Astrocyte (in vitro differentiated cells and primary cell): ENCODE results near the gene F2. TPM values are rescaled to one million over a fixed set of nuclear protein-coding genes. Genes with fewer than 3 reads are reported as not detected.
A peak's percentile ranks its signal among the peaks of the same experiment; 100 is the strongest.

Source experiments
- DNase-seq: peaks from one replicate; pipeline ENCODE4 v3.0.0-alpha.2; 2010; ENCODE audit warnings: low read depth
- FAIRE-seq: peaks from 2 replicates; lab custom pipeline; 2011; peaks lifted over from hg19 to GRCh38; lab: Jason Lieb, UNC
- H2AFZ ChIP-seq: 2 replicates; pipeline ENCODE4 v1.6.0; 2012; ENCODE audit warnings: low read depth, low read length, inconsistent platforms
- H3K27ac ChIP-seq: 2 replicates; pipeline ENCODE4 v1.5.1; 2011; ENCODE audit warnings: low read depth, low read length, inconsistent platforms
- H3K27me3 ChIP-seq: 2 replicates; pipeline ENCODE4 v1.6.0; 2011; ENCODE audit warnings: low read length, inconsistent platforms; ENCODE audit not compliant: insufficient read depth
- H3K36me3 ChIP-seq: 2 replicates; pipeline ENCODE4 v1.5.1; 2011; ENCODE audit warnings: low read length, inconsistent platforms; ENCODE audit not compliant: insufficient read depth
- H3K4me1 ChIP-seq: 2 replicates; pipeline ENCODE4 v1.5.1; 2011; ENCODE audit warnings: low read length, inconsistent platforms; ENCODE audit not compliant: insufficient read depth
- H3K4me2 ChIP-seq: 2 replicates; pipeline ENCODE4 v1.6.0; 2012; ENCODE audit warnings: low read length, inconsistent platforms
- H3K4me3 ChIP-seq: 2 replicates; pipeline ENCODE4 v1.5.1; 2011; ENCODE audit warnings: low read depth, mild to moderate bottlenecking, low read length, inconsistent platforms; ENCODE audit not compliant: insufficient read depth
- H3K79me2 ChIP-seq: 2 replicates; pipeline ENCODE4 v1.6.0; 2012; ENCODE audit warnings: mild to moderate bottlenecking, low read length, inconsistent platforms; ENCODE audit not compliant: insufficient read depth
- H3K9ac ChIP-seq: 2 replicates; pipeline ENCODE4 v1.6.0; 2012; ENCODE audit warnings: mild to moderate bottlenecking, low read length, inconsistent platforms
- H3K9me3 ChIP-seq: 2 replicates; pipeline ENCODE4 v1.5.1; 2012; ENCODE audit warnings: low read depth, mild to moderate bottlenecking, low read length, inconsistent platforms; ENCODE audit not compliant: insufficient read depth
- H4K20me1 ChIP-seq: 2 replicates; pipeline ENCODE4 v1.6.0; 2012; ENCODE audit warnings: low read length, inconsistent platforms; ENCODE audit not compliant: insufficient read depth
- H3K27ac Mint-ChIP-seq: one replicate; pipeline ENCODE4 v1.8.0; 2021; ENCODE audit warnings: mild to moderate bottlenecking, mixed read lengths; ENCODE audit not compliant: unreplicated experiment
- H3K27me3 Mint-ChIP-seq: one replicate; pipeline ENCODE4 v1.8.0; 2021; ENCODE audit warnings: low read depth, mixed read lengths; ENCODE audit not compliant: unreplicated experiment
- H3K36me3 Mint-ChIP-seq: one replicate; pipeline ENCODE4 v1.8.0; 2021; ENCODE audit warnings: low read depth, mixed read lengths; ENCODE audit not compliant: unreplicated experiment
- H3K4me1 Mint-ChIP-seq: one replicate; pipeline ENCODE4 v1.8.0; 2021; ENCODE audit warnings: low read depth, mixed read lengths; ENCODE audit not compliant: unreplicated experiment
- H3K4me3 Mint-ChIP-seq: one replicate; pipeline ENCODE4 v1.8.0; 2021; ENCODE audit warnings: mild to moderate bottlenecking, moderate library complexity, mixed read lengths; ENCODE audit not compliant: unreplicated experiment
- H3K9me3 Mint-ChIP-seq: one replicate; pipeline ENCODE4 v1.8.0; 2021; ENCODE audit warnings: mild to moderate bottlenecking, mixed read lengths; ENCODE audit not compliant: unreplicated experiment
- CTCF ChIP-seq: IDR thresholded peaks from 2 replicates; pipeline ENCODE4 v1.5.1; 2011; ENCODE audit warnings: low read depth, mild to moderate bottlenecking, inconsistent platforms, low read length, moderate library complexity; ENCODE audit not compliant: insufficient read depth
- EZH2 ChIP-seq: IDR thresholded peaks from 2 replicates; pipeline ENCODE4 v1.6.1; 2012; ENCODE audit warnings: mild to moderate bottlenecking, low read length, inconsistent platforms; ENCODE audit not compliant: insufficient read depth
- total RNA-seq: library from RNA; stranded (reverse); gene quantifications from 2 replicates; pipeline ENCODE4 v1.2.1, GENCODE V29; 2021

F2 gene
- total RNA-seq, 1 donor from 2014 or later = 0.57 TPM

GRCh38 chr11:46674463-46675287, 44.3 kb upstream of the F2 start:
- Histone ChIP-seq H3K4me2 (no peak overlapping the region), H3K4me1 (peaks cover 19% of the 10 kb centered on the region), H4K20me1 (peaks cover 8% of the 10 kb centered on the region), H3K27me3 (no peaks in the 10 kb centered on the region), H3K9ac (no peak overlapping the region), H3K9me3 (no peaks in the 10 kb centered on the region), H2AFZ (no peak overlapping the region), H3K4me3 (no peak overlapping the region), H3K27ac (no peak overlapping the region), H3K79me2 (no peaks in the 10 kb centered on the region), H3K36me3 (peaks cover 34% of the 10 kb centered on the region)
- TF ChIP-seq CTCF (no peak), EZH2 (no peak)
- Mint-ChIP-seq H3K27me3 (no peaks in the 10 kb centered on the region), H3K4me1 (peaks cover 23% of the 10 kb centered on the region), H3K4me3 (peak overlapping the region; percentile 27), H3K36me3 (peaks cover 33% of the 10 kb centered on the region), H3K9me3 (no peaks in the 10 kb centered on the region), H3K27ac (peak overlapping the region; percentile 66)
- no peak for DNase-seq
- FAIRE-seq = no peak

GRCh38 chr11:46675288-46675851, 43.6 kb upstream of the F2 start:
- Histone ChIP-seq H3K27ac (peak overlapping the region; percentile 47), H3K9ac (no peak overlapping the region), H3K79me2 (no peaks in the 10 kb centered on the region), H3K27me3 (no peaks in the 10 kb centered on the region), H3K36me3 (peaks cover 36% of the 10 kb centered on the region), H3K4me2 (peak overlapping the region; percentile 14), H3K9me3 (no peaks in the 10 kb centered on the region), H3K4me3 (no peak overlapping the region), H4K20me1 (peaks cover 8% of the 10 kb centered on the region), H3K4me1 (peaks cover 19% of the 10 kb centered on the region), H2AFZ (no peak overlapping the region)
- TF ChIP-seq EZH2 = no peak
- TF ChIP-seq CTCF = no peak
- DNase-seq (peak; percentile 63), FAIRE-seq (no peak)
- Mint-ChIP-seq H3K4me3 (no peak overlapping the region), H3K9me3 (no peaks in the 10 kb centered on the region), H3K4me1 (peaks cover 23% of the 10 kb centered on the region), H3K27me3 (no peaks in the 10 kb centered on the region), H3K36me3 (peaks cover 31% of the 10 kb centered on the region), H3K27ac (peak overlapping the region; percentile 62)
